Measurements from ENCODE around the gene ASPA. TPM values are rescaled to one million over a fixed set of nuclear protein-coding genes. Genes with fewer than 3 reads are reported as not detected.

ASPA gene
- total and polyA plus RNA-seq, 2 of the 13 experiments (the other 11 are each of a cell fraction or from before 2014, with no cell fraction given) = not detected

GRCh38 chr17:3546521-3546920 is 70.7 kb downstream of the ASPA start (continued):
- TF ChIP-seq ZBTB10 (CRISPR knock-in tag; IDR thresholded peaks at IDR 0.05; ENCODE audit: borderline replicate concordance) = no peak
- TF ChIP-seq REPIN1 (CRISPR knock-in tag; IDR thresholded peaks at IDR 0.05; ENCODE audit: borderline replicate concordance, low read depth) = no peak
- TF ChIP-seq PAWR (CRISPR knock-in tag; IDR thresholded peaks at IDR 0.05; ENCODE audit: borderline replicate concordance) = no peak
- no peak for TF ChIP-seq CEBPG (CRISPR knock-in tag; IDR thresholded peaks at IDR 0.05)
- no peak for TF ChIP-seq SP2 (CRISPR knock-in tag; IDR thresholded peaks at IDR 0.05)
- no peak for TF ChIP-seq PPARG (CRISPR knock-in tag; conservative IDR thresholded peaks at IDR 0.05)
- TF ChIP-seq IKZF1 (IDR thresholded peaks at IDR 0.05) = no peak
- TF ChIP-seq DRAP1 (CRISPR knock-in tag; IDR thresholded peaks at IDR 0.05) = no peak
- TF ChIP-seq FOXO4 (CRISPR knock-in tag; conservative IDR thresholded peaks at IDR 0.05) = no peak
- TF ChIP-seq DNMT3B (CRISPR knock-in tag; conservative IDR thresholded peaks at IDR 0.05) = no peak
- no peak for TF ChIP-seq ZSCAN31 (CRISPR knock-in tag; IDR thresholded peaks at IDR 0.05; ENCODE audit: low read depth)
- no peak for TF ChIP-seq ZNF136 (CRISPR knock-in tag; IDR thresholded peaks at IDR 0.05; ENCODE audit: low read depth)
- TF ChIP-seq NONO (IDR thresholded peaks at IDR 0.05) = no peak
- TF ChIP-seq NONO (CRISPR knock-in tag; conservative IDR thresholded peaks at IDR 0.05) = no peak
- TF ChIP-seq ZNF713 (CRISPR knock-in tag; IDR thresholded peaks at IDR 0.05) = no peak
- no peak for TF ChIP-seq NCOA5 (CRISPR knock-in tag; IDR thresholded peaks at IDR 0.05)
- no peak for TF ChIP-seq ZNF674 (CRISPR knock-in tag; IDR thresholded peaks at IDR 0.05; ENCODE audit: low read depth)
- peak in 1 of 2 experiments; percentile 10; a peak in 1 of 4 replicates for TF ChIP-seq EP300 (IDR thresholded peaks at IDR 0.05; ENCODE audit: low read depth in 2 of 2, low read length in 2 of 2)
- no peak for TF ChIP-seq EP300 (CRISPR knock-in tag; IDR thresholded peaks at IDR 0.05; ENCODE audit: borderline replicate concordance)
- TF ChIP-seq AKAP8 (CRISPR knock-in tag; IDR thresholded peaks at IDR 0.05) = no peak
- no peak for TF ChIP-seq ZNF143 (CRISPR knock-in tag; IDR thresholded peaks at IDR 0.05)
- no peak for TF ChIP-seq PHF20 (CRISPR knock-in tag; IDR thresholded peaks at IDR 0.05)
- TF ChIP-seq SKI (IDR thresholded peaks at IDR 0.05; ENCODE audit: partially characterized antibody) = peak; percentile 26
- no peak for TF ChIP-seq MIER3 (CRISPR knock-in tag; IDR thresholded peaks at IDR 0.05; ENCODE audit: borderline replicate concordance)
- TF ChIP-seq HNRNPH1 (optimal IDR thresholded peaks at IDR 0.05; ENCODE audit: low read depth, low read length) = no peak
- TF ChIP-seq ZNF770 (CRISPR knock-in tag; IDR thresholded peaks at IDR 0.05) = no peak
- TF ChIP-seq NFRKB (IDR thresholded peaks at IDR 0.05) = no peak
- TF ChIP-seq ZC3H13 (CRISPR knock-in tag; IDR thresholded peaks at IDR 0.05) = no peak
- TF ChIP-seq BHLHE40 (IDR thresholded peaks at IDR 0.05; ENCODE audit: low read length) = no peak
